GM06990 (cell line): ENCODE measurements around the gene HIGD1A.

Source experiments
- DNase-seq: peaks from one replicate; pipeline ENCODE4 v3.0.0-alpha.2; 2011; ENCODE audit not compliant: insufficient read length; ENCODE audit errors: extremely low read depth
- H3K27me3 ChIP-seq: replicated peaks from 2 replicates; pipeline ENCODE4 v1.6.0; 2011; ENCODE audit warnings: low read length; ENCODE audit not compliant: control insufficient read depth, insufficient read depth
- H3K36me3 ChIP-seq: 2 replicates; pipeline ENCODE4 v1.5.1; 2011; ENCODE audit warnings: low read length; ENCODE audit not compliant: control insufficient read depth, insufficient read depth
- H3K4me3 ChIP-seq: replicated peaks from 2 replicates; pipeline ENCODE4 v1.5.1; 2011; ENCODE audit warnings: low read depth, mild to moderate bottlenecking, control low read depth, low read length
- TF ChIP-seq, protein P1 (sequence below): IDR thresholded peaks from 2 replicates; pipeline ENCODE4 v1.5.1; 2011; ENCODE audit warnings: low read length, control low read depth, mild to moderate bottlenecking, inconsistent platforms; ENCODE audit not compliant: insufficient read depth, poor library complexity, severe bottlenecking

Gene HIGD1A

DNA sequence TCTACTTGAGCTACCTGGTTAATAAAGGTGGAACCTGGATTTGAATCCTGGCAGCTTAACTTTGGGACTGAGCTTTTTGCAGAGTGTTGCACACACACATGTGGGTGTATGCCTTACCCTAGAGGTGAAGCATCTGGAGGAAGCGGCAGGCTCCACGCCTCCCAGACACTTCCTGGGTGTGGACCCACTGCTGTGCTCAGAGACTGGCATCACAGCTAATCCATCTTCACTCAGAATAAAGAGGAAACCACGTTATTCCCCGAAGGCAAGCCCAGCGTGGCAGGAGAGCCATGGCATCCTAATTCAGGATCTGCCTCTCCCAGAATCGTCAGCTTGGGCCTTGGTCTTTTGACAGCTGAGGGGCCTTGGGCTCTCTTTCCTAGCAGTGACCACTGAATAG is 56.7 kb downstream of the HIGD1A start:
- H3K4me3 ChIP-seq: no peak overlapping the region
- no peaks in the 10 kb centered on the region for H3K36me3 ChIP-seq
- no peaks in the 10 kb centered on the region for H3K27me3 ChIP-seq
- no peak for DNase-seq
- TF ChIP-seq, protein P1, sequence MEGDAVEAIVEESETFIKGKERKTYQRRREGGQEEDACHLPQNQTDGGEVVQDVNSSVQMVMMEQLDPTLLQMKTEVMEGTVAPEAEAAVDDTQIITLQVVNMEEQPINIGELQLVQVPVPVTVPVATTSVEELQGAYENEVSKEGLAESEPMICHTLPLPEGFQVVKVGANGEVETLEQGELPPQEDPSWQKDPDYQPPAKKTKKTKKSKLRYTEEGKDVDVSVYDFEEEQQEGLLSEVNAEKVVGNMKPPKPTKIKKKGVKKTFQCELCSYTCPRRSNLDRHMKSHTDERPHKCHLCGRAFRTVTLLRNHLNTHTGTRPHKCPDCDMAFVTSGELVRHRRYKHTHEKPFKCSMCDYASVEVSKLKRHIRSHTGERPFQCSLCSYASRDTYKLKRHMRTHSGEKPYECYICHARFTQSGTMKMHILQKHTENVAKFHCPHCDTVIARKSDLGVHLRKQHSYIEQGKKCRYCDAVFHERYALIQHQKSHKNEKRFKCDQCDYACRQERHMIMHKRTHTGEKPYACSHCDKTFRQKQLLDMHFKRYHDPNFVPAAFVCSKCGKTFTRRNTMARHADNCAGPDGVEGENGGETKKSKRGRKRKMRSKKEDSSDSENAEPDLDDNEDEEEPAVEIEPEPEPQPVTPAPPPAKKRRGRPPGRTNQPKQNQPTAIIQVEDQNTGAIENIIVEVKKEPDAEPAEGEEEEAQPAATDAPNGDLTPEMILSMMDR: no peak

DNA sequence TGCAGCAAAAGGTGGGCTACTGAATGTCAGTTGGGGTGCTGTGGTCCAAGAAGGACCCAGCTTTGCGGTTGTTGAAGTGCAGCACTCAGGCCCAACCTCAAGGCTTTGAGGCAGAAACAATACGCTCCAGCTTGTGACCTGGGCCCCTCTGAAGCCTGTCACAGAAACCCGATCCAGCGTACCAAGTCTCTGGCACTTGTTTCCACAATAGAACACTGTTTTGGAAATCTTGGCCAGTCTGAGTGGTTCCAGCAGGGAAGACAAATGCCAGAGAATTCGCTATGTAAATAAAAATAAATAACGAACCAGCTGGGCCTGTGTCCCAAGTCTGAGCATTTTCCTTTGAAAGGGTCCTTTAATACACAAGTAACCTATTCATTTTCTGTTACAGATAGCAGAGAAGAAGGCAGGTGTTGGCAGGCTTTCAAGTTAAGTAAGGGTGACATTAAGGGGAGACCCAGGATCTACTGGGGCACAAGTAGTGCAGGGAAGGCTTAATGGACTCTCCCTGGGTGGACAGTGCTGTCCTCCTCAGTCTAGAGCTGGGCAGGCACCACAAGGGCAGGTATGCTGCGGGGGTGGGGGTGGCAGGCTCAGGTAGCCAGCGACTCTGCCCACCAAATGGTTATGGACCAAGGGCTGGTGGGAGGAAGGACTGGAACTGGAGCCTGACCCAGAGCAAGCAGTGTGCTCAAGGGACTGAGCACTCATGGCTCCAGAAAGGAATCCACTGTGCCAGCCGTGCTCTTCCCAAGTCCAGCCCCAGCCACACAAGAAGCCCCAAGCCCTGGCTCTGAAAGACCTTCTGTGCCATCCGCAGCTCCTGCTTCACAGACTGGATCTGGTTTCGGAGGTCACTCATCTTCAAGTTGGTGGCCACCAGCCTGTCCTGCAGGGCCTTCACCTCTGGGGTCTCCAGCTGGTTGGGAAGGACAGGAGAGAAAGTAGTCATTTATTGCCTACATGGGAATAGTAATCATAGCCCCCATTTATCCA is 57.5 kb downstream of the HIGD1A start:
- TF ChIP-seq, protein P1: no peak
- no peak overlapping the region for H3K4me3 ChIP-seq
- DNase-seq: no peak
- H3K36me3 ChIP-seq: no peaks in the 10 kb centered on the region
- H3K27me3 ChIP-seq: no peaks in the 10 kb centered on the region; the same call in 1 of the 2 replicates

DNA sequence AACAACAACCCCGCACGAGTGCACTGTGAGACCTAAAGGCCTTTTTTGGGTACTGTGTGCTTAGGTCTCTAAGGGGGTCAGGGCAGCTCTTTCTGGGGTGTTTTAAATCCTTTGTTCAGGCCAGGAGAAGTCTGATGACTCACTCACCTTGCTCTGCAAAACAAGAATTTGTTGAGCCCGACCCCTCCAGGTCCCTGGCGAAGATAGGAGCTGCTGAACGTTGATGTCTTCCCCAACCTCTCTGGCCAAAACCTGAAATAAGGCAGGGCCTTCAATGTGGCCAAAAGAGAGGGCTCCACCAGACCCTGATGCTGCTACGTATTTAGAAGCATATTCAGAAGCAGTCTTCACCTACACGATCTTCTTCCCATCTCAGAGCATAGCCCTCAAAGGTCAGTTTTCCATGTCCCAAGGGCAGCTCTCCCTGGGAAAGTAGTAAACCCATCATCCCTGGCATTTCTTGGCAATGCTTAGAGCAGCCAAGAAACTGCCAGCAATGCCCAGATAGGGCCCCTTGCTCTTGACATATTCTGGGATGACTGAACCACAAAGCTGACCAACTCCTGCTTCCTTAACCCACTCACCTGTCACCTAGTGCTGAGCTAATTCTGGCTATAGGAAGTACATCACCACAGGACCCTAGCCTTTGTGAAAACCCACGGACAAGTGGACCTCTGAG is 58.4 kb downstream of the HIGD1A start:
- H3K27me3 ChIP-seq: no peaks in the 10 kb centered on the region; the same call in 1 of the 2 replicates
- H3K36me3 ChIP-seq: no peaks in the 10 kb centered on the region
- H3K4me3 ChIP-seq: no peak overlapping the region
- TF ChIP-seq, protein P1: no peak
- DNase-seq: no peak

DNA sequence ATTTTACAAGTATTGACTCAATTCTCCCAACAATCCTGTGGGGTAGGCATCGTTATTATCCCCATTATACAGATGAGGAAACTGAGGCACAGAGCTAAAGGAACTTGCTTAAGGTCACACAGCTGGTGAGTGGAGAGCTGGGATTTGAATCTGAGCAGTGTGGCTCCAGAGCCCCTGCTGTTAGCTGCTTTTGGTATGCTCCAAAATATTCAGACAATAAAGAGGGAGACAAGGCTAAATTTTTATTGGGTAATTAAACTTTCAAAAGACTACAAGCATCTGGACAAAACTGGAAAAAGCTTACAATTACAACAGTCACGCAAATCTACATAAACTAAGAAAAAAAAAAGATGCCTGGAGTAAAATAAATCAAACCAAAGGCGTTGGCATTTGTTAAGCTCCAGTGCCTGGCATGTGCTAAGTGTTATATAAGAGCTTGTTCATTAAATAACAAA is 59.0 kb downstream of the HIGD1A start:
- H3K36me3 ChIP-seq: no peaks in the 10 kb centered on the region
- DNase-seq: no peak
- TF ChIP-seq, protein P1: no peak
- H3K4me3 ChIP-seq: no peak overlapping the region
- no peaks in the 10 kb centered on the region; the same call in 1 of the 2 replicates for H3K27me3 ChIP-seq

DNA sequence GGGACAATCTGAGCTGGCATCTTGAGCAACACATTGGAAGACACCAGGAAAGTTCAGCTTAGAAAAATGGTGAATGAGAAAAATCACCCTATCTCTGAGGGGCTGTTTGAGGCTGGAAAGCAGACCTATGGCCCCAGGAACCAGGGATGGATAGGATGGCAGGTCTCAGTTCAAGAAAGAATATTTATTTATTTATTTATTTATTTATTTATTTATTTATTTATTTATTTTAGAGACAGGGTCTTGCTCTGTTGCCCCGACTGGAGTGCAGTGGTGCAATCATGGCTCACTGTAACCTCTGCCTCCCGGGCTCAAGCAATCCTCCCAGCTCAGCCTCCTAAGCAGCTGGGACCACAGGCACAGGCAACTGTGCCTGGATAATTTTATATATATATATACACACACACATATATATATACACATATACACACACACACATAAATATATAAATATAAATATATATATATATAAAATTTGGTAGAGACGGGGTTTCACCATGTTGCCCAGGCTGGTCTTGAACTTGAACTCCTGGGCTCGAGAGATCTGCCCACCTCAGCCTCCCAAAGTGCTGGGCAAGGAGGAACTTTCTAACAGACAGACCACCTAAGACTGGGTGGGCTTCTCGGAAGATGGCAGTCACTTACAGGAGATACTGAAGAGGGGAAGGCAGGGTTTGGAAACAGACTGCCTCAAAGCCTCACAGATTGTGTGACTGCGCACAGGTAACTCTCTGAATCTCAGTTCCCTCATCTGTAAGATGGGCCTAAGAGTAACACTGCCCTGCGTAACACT is 60.9 kb downstream of the HIGD1A start:
- Histone ChIP-seq H3K27me3 (no peaks in the 10 kb centered on the region; the same call in 1 of the 2 replicates), H3K36me3 (no peaks in the 10 kb centered on the region), H3K4me3 (no peak overlapping the region)
- no peak for DNase-seq
- TF ChIP-seq, protein P1: no peak
